Osteocyte (in vitro differentiated cells): ENCODE results near the gene PDE4B. TPM values are rescaled to one million over a fixed set of nuclear protein-coding genes. Genes with fewer than 3 reads are reported as not detected.
"Not testable (repeated sequence)": the region's sequence is repeated elsewhere in the genome, so short reads cannot be mapped to it uniquely, and the experiment has no call there.

Experiments used
- DNase-seq: peaks from one replicate; pipeline ENCODE4 v3.0.0; 2021; ENCODE audit warnings: mixed read lengths; ENCODE audit not compliant: unreplicated experiment; ENCODE audit errors: extremely low spot score
- H3K27ac Mint-ChIP-seq: one replicate; pipeline ENCODE4 v1.8.0; 2021; ENCODE audit warnings: mild to moderate bottlenecking, mixed read lengths; ENCODE audit not compliant: unreplicated experiment
- H3K27me3 Mint-ChIP-seq: one replicate; pipeline ENCODE4 v1.8.0; 2021; ENCODE audit warnings: mixed read lengths; ENCODE audit not compliant: unreplicated experiment
- H3K36me3 Mint-ChIP-seq: one replicate; pipeline ENCODE4 v1.8.0; 2021; ENCODE audit warnings: mixed read lengths; ENCODE audit not compliant: unreplicated experiment
- H3K4me1 Mint-ChIP-seq: one replicate; pipeline ENCODE4 v1.8.0; 2021; ENCODE audit warnings: mixed read lengths; ENCODE audit not compliant: unreplicated experiment
- H3K4me3 Mint-ChIP-seq: one replicate; pipeline ENCODE4 v1.8.0; 2021; ENCODE audit warnings: mild to moderate bottlenecking, moderate library complexity, mixed read lengths; ENCODE audit not compliant: unreplicated experiment
- H3K9me3 Mint-ChIP-seq: one replicate; pipeline ENCODE4 v1.8.0; 2021; ENCODE audit warnings: mixed read lengths; ENCODE audit not compliant: unreplicated experiment
- total RNA-seq: library from RNA; stranded (reverse); gene quantifications from 2 replicates; pipeline ENCODE4 v1.2.1, GENCODE V29; 2021
- TF ChIP-seq, protein P1 (sequence below): fragments of 200-600 bp; sonication (generic); IDR thresholded peaks from 2 replicates; pipeline ENCODE4 v1.5.0; 2021; ENCODE audit warnings: antibody characterized with exemption, mild to moderate bottlenecking, moderate library complexity

PDE4B gene
- total RNA-seq, 1 donor from 2014 or later = 53.1 TPM

- TF ChIP-seq, protein P1, sequence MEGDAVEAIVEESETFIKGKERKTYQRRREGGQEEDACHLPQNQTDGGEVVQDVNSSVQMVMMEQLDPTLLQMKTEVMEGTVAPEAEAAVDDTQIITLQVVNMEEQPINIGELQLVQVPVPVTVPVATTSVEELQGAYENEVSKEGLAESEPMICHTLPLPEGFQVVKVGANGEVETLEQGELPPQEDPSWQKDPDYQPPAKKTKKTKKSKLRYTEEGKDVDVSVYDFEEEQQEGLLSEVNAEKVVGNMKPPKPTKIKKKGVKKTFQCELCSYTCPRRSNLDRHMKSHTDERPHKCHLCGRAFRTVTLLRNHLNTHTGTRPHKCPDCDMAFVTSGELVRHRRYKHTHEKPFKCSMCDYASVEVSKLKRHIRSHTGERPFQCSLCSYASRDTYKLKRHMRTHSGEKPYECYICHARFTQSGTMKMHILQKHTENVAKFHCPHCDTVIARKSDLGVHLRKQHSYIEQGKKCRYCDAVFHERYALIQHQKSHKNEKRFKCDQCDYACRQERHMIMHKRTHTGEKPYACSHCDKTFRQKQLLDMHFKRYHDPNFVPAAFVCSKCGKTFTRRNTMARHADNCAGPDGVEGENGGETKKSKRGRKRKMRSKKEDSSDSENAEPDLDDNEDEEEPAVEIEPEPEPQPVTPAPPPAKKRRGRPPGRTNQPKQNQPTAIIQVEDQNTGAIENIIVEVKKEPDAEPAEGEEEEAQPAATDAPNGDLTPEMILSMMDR = no peak
- Mint-ChIP-seq H3K36me3 (no peaks in the 10 kb centered on the region), H3K9me3 (no peaks in the 10 kb centered on the region), H3K27me3 (no peaks in the 10 kb centered on the region), H3K4me3 (no peak overlapping the region), H3K4me1 (peaks cover 31% of the 10 kb centered on the region), H3K27ac (no peak overlapping the region)
- no peak for DNase-seq
Observed at GRCh38 chr1:66400660-66401059, 608.0 kb downstream of the PDE4B start.

GRCh38 chr1:66401244-66401643, 608.5 kb downstream of the PDE4B start:
- no peaks in the 10 kb centered on the region for H3K9me3 Mint-ChIP-seq
- H3K4me1 Mint-ChIP-seq = peaks cover 28% of the 10 kb centered on the region
- no peak for DNase-seq
- no peaks in the 10 kb centered on the region for H3K36me3 Mint-ChIP-seq
- H3K27me3 Mint-ChIP-seq = no peaks in the 10 kb centered on the region
- TF ChIP-seq, protein P1 = no peak
- no peak overlapping the region for H3K4me3 Mint-ChIP-seq
- no peak overlapping the region for H3K27ac Mint-ChIP-seq

DNA sequence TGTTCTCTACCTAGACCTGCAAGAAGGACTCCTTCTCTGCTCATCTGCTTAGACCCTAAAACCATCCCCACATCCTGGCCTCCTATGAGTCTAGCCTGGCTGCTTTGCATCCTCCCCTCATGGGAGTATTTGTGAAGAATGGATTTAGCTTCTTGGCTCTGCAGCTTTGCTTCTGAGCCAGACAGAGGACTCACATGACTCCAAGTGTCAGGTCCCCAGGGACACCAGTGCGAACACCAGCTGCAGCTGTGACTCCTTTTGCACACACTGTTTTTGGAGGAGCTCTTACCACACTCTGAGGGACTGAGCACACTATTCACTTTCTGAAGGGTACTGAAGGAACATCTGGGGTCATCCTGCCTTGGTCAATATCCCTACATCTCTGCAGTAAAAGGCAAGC, 609.5 kb downstream of the PDE4B start:
- Mint-ChIP-seq H3K4me1 (peaks cover 28% of the 10 kb centered on the region), H3K27me3 (no peaks in the 10 kb centered on the region), H3K9me3 (no peaks in the 10 kb centered on the region), H3K4me3 (no peak overlapping the region), H3K36me3 (no peaks in the 10 kb centered on the region), H3K27ac (no peak overlapping the region)
- TF ChIP-seq, protein P1 = no peak
- DNase-seq = no peak

DNA sequence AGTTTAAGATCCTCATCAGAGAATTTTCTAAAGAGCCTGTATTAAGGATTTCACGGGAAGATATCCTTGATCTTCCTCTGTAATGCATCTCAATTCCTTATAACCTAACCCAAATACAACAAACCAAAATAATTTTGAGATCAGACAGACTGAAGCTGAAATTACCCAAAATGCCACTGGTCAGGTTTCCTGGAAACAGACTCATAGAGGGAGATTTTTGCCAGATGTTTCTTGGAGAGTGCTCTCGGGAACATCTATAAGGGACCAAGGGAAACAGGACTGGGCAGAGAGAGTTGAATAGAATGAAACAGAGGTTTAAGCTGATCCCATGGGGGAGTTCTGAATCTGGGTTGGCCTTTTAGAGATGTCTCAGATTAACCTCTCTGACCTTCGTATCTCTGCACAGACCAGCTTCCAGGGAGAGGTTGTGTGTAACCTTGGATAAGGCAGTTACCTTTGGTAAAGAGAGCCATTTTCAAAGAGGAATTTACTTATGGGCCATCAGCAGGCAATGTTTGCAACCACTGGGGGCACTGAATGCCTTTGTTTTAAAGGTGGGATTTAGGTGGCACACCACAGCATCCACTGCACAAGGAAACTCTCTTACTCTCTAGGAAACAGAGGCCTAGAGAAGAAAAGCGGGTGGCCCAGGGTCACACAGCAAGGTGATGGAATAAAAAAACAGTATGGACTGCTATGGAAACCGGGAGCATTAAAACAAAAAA, 610.5 kb downstream of the PDE4B start:
- no peak overlapping the region for H3K4me3 Mint-ChIP-seq
- H3K27ac Mint-ChIP-seq = no peak overlapping the region

DNA sequence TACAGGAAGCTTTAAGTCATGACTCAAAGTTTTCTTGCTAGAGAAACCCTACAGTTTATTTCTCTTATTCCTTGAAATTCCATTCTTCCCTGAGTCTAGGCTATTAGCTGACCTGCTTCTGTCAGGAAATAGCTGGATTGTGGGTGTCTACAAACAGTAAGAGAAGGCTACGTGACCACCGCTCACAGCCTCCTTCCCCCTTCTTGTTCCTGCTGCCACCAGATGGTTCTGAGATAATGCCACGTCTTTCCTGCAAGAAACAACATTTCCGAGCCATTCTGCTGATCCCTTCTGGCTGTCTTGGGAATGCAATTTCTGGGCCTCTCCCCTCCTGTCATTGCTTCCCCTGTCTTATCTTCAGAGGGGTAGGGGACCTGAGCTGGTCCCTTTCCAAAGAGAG, 612.4 kb downstream of the PDE4B start:
- peaks cover 24% of the 10 kb centered on the region for H3K4me1 Mint-ChIP-seq
- TF ChIP-seq, protein P1 = no peak
- H3K27me3 Mint-ChIP-seq = no peaks in the 10 kb centered on the region
- H3K27ac Mint-ChIP-seq = no peak overlapping the region
- peaks cover 14% of the 10 kb centered on the region for H3K9me3 Mint-ChIP-seq
- no peaks in the 10 kb centered on the region for H3K36me3 Mint-ChIP-seq
- DNase-seq = no peak
- H3K4me3 Mint-ChIP-seq = no peak overlapping the region

More for the DNA sequence above, 610.5 kb downstream of the PDE4B start:
- Mint-ChIP-seq H3K4me1 (peaks cover 28% of the 10 kb centered on the region), H3K36me3 (no peaks in the 10 kb centered on the region), H3K9me3 (no peaks in the 10 kb centered on the region), H3K27me3 (no peaks in the 10 kb centered on the region)
- TF ChIP-seq, protein P1 = no peak
- DNase-seq = no peak

DNA sequence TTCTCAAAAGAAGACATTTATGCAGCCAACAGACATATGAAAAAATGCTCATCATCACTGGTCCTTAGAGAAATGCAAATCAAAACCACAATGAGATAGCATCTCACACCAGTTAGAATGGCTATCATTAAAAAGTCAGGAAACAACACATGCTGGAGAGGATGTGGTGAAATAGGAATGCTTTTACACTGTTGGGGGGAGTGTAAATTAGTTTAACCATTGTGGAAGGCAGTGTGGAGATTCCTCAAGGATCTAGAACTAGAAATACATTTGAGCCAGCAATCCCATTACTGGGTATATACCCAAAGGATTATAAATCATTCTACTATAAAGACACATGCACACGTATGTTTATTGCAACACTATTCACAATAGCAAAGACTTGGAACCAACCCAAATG, 618.8 kb downstream of the PDE4B start:
- peaks cover 14% of the 10 kb centered on the region for H3K9me3 Mint-ChIP-seq
- H3K36me3 Mint-ChIP-seq, H3K27ac Mint-ChIP-seq, H3K27me3 Mint-ChIP-seq, H3K4me1 Mint-ChIP-seq, DNase-seq, H3K4me3 Mint-ChIP-seq: not testable (repeated sequence)
